GM08714 (cell line): ENCODE data around the gene FAM114A2.
"Not testable (repeated sequence)": the region's sequence is repeated elsewhere in the genome, so short reads cannot be mapped to it uniquely, and the experiment has no call there.

Source experiments
- H3K4me3 ChIP-seq: fragments of 200-500 bp; sonication (Bioruptor generic); 2 replicates; pipeline ENCODE4 v1.5.1; 2014; ENCODE audit warnings: mild to moderate bottlenecking, low read length, inconsistent platforms
- ZNF274 ChIP-seq: IDR thresholded peaks from 2 replicates; pipeline ENCODE4 v1.6.1; 2012; ENCODE audit warnings: mild to moderate bottlenecking, low read depth, low read length

The FAM114A2 gene

GRCh38 chr5:154025951-154026350, 12.8 kb downstream of the FAM114A2 start:
- TF ChIP-seq ZNF274: no peak

GRCh38 chr5:154018919-154019318, 19.8 kb downstream of the FAM114A2 start:
- H3K4me3 ChIP-seq: not testable (repeated sequence)

More at GRCh38 chr5:154025951-154026350, 12.8 kb downstream of the FAM114A2 start:
- no peak overlapping the region for H3K4me3 ChIP-seq

GRCh38 chr5:154015071-154015693, 23.5 kb downstream of the FAM114A2 start:
- no peak overlapping the region for H3K4me3 ChIP-seq
- no peak for TF ChIP-seq ZNF274

GRCh38 chr5:154010660-154011059, 28.1 kb downstream of the FAM114A2 start:
- no peak for TF ChIP-seq ZNF274
- H3K4me3 ChIP-seq: no peak overlapping the region

- no peak for TF ChIP-seq ZNF274
- no peak overlapping the region for H3K4me3 ChIP-seq
Measured at GRCh38 chr5:154005648-154006047, 33.1 kb downstream of the FAM114A2 start.

- TF ChIP-seq ZNF274: no peak
- H3K4me3 ChIP-seq: no peak overlapping the region
Measured at GRCh38 chr5:154002511-154003020, 36.1 kb downstream of the FAM114A2 start.

- H3K4me3 ChIP-seq: no peak overlapping the region
- no peak for TF ChIP-seq ZNF274
Measured at GRCh38 chr5:154002093-154002492, 36.6 kb downstream of the FAM114A2 start.

- no peak overlapping the region for H3K4me3 ChIP-seq
- no peak for TF ChIP-seq ZNF274
Measured at GRCh38 chr5:154000703-154001102, 38.0 kb downstream of the FAM114A2 start.

- TF ChIP-seq ZNF274: no peak
- no peak overlapping the region for H3K4me3 ChIP-seq
Measured at GRCh38 chr5:153999995-154000394, 38.7 kb downstream of the FAM114A2 start.

- H3K4me3 ChIP-seq: no peak overlapping the region
- no peak for TF ChIP-seq ZNF274
Measured at GRCh38 chr5:153998768-153999167, 39.9 kb downstream of the FAM114A2 start.

GRCh38 chr5:153998010-153998409, 40.7 kb downstream of the FAM114A2 start:
- H3K4me3 ChIP-seq: no peak overlapping the region
- no peak for TF ChIP-seq ZNF274

- TF ChIP-seq ZNF274: no peak
- no peak overlapping the region for H3K4me3 ChIP-seq
Measured at GRCh38 chr5:153991168-153991567, 47.5 kb downstream of the FAM114A2 start.

- no peak overlapping the region for H3K4me3 ChIP-seq
- TF ChIP-seq ZNF274: no peak
Measured at GRCh38 chr5:153988510-153988909, 50.2 kb downstream of the FAM114A2 start.

- TF ChIP-seq ZNF274: no peak
- no peak overlapping the region for H3K4me3 ChIP-seq
Measured at GRCh38 chr5:153987301-153987700, 51.4 kb downstream of the FAM114A2 start.

GRCh38 chr5:153985498-153985897, 53.2 kb downstream of the FAM114A2 start:
- no peak overlapping the region for H3K4me3 ChIP-seq
- no peak for TF ChIP-seq ZNF274

GRCh38 chr5:153983885-153984284, 54.8 kb downstream of the FAM114A2 start:
- TF ChIP-seq ZNF274: no peak
- H3K4me3 ChIP-seq: no peak overlapping the region
